HG02938 (cell line): ENCODE results near the gene RAPGEF3.

Experiments
- ATAC-seq: cut with Tn5 transposase; IDR thresholded peaks from one replicate; pipeline ENCODE4 v1.9.1; 2021; ENCODE audit warnings: mild to moderate bottlenecking, moderate library complexity; ENCODE audit not compliant: unreplicated experiment

The RAPGEF3 gene

DNA sequence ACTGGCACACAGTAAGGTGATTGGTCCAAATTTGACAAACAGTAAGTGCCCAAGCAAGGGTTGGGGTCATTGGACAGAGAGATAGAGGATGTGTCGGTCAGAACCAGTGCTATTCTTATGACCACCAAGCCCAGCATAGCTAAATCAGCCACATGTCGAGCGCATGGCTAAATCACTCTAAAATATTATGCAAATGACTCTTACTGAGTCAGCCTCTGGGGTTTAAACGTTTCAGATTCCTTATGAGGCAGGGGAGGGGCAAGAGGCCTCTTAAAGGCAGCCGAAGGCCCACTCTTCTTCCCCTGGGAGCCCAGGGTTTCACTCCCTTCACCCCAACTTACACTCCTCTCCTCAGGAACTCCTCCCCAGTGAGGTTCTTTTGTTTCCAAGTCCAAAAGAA is 32.8 kb downstream of the RAPGEF3 start:
- ATAC-seq, result peak; percentile 90

DNA sequence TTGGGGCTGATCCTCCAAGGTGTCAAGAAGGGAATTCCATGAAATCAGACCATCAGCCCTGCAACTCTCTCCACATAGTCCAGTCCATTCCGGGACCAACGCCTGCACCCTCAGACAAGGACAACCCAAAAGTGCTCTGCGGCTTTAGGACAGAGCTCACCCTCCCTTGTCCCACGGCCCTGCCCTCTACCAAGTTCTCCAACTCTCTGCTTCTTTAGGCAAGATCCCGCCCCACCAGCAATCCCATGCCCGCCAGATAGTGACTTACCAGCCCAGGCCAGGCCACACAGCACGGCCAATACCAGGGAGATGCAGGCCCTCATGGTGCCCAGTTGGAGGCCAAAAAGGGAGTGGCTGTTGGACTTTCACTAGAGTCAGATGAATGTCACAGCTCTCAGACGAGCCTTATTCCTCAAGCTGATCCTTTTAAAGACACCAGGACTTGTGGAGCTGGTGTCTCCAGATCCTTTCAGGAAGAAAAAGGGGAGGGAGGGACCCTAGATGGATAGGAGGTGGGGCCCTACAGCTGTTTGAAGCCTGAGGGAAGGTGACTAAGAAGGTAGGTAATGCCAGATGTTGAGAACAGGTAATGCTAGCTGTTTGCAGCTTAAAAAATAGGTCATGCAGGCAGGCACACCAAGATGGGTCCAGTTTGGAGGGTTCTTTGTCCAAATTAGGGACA is 33.4 kb downstream of the RAPGEF3 start, which contains the start of gene ENDOU:
TSS of gene ENDOU (minus strand) at position 400 of the 682 bp plus-strand sequence. CDS start at position 323, 77 bp downstream.
- ATAC-seq, result no peak

DNA sequence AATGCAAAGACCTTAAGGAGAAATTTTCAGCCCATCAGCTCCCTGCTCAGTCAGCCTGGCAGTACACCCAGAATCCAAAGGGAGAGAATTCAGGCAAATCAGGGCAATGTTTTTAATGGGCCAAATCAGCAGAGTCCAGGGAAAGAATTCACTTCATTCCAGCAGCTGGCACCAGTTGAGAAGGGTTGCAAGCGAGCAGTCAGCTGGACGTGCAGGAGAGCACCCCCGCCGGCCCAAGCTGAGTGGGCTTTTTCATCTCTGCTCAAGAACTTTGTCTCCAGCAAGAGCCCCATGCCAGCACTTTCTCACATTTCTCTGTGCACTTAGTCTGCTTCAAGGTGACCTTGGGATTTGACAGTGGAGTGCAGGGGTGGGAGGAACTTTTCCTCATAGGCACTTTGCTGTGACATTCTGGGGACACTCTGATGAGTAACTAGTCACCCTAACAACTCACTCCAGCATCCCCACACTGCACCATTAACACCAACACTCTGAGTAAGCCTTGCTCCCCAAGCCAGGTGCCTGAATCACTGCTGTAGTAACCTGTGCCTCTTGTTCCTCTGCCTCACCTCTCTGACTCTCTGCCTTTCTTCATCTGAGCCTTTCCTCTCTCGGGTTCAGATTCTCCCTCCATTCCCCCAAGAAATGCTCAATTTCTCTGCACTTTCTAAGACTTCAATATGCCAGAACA is 35.6 kb downstream of the RAPGEF3 start:
- ATAC-seq, result no peak

DNA sequence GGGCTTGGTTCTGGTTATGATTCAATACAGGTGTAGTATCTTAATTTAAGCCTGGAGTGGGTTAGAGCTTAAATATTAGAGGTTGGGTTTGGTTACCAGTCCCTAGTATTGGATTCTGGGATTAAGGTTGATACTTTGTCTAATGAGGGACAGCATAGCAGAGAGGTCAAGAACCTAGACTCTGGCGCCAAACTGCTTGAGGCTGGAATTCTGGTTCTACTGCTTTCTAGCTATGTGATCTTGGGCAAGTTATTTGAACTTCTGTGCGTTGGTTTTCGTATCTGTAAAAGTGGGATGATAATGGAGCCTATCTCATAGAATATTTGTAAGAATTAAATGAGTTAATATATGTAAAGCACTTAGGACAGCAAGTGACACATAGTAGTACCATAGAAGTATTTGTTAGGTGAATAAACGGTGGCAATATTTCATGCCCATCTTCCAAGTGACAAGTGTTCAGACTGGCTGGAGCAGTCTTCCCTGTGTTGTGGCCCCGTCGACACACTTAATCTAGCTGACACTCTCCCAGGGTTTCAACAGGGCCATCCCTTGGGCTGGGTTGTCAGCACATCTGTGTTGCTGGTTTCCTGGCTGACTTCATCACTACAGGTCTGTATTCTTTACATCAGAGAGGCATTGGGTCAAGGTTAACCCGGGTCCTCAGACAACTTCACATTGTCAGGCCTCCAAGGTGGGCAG is 36.4 kb downstream of the RAPGEF3 start:
- ATAC-seq, result no peak

DNA sequence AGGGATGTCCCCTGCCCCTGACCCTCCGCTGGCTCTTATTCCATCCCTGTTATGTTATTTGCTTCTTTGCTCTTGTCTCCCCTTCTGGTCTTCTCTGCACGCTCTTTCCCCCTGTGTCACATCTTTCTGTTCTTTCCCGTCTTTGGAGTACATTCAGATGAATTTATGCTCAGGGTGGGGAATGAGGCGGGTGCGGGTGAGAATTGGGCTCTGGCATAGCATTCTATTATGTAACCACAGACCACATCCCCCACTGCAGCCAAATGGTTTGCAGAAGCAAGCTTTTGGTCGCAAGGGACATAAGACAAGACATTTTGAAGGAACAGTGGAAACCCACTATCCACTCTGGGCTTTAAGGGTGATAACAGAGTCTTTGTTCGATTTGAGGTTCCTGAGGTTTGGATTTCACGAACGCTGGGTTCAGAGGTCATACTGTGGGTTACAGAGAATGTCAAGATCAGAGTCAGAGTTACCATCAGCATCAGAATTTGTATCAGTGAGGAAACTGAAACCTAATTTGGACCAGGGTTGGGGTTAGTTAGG is 37.2 kb downstream of the RAPGEF3 start:
- ATAC-seq, result no peak

DNA sequence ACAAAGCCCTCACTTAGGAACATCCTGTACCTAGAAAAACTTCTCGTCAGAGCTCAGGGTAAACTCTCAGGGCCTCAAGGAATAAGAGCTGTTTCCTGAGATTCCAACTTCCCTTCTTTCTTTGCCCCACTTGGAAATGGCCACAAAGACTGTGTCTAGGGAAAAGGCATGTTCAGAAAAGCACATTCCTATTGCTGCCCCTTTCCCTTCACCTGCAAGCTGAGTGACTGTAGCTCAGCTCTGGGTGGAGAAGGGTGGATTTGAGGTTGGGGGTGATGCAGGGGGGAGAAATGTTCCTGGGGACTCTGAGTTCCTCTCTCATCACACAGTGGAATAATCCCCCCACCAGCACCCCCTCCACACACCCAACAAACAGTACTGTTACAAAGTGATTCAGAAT is 40.1 kb downstream of the RAPGEF3 start:
- ATAC-seq, result no peak

DNA sequence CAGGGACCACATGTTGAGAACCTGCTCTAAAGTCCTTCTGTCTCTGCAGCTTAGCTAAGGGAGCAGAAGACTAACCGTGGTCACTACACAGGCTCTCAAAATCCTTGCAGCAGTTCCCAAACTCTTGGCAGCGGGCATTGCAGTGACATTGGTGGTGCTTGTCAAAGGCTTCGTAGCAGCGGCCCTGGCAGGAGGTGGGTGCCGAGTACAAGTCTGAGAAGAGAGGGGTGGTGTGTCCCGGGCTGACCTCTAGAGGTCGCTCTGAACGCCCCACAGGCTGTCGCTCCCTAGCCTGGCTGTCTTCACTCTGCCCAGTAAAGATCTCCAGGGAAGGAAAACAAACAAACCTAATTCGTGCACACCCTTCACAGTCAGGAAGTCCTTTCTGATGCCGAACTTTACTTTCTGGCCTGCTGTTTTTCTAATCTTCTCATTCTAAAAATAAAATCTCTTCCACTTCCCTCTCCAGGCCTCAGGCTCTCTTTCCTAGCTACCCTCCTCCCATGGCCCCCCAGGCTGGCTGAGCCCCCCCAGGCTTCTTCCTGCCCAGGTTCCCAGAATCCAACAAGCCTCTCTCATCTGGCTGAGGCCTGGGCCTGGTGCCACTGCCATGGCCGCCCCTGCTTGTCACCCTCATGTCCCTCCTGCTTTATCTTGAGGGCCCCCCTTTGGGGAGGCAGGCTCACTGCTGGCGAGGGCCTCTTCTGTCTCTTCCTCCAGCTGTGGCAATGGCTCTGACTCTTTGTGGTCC is 41.1 kb downstream of the RAPGEF3 start:
- peak; percentile 64 for ATAC-seq

DNA sequence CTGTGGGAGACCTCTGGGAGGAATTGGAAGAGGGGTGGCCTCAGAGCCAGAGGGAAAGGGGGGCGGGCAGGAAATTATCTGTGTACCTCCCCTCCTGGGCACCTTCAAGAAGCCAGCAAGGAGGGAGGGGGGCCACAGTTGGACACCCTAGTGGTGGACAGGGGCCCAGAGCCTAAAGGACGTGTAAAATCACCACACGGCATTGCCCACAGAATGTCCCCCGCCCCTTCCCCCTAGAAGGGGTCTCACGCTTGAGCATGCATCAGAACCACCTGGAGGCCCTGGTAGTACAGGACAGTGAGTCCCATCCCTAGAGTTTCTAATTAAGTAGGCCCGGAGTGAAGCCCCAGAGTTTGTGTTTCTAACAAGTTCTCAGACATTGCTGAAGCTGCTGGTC is 41.6 kb downstream of the RAPGEF3 start:
- ATAC-seq, result no peak

DNA sequence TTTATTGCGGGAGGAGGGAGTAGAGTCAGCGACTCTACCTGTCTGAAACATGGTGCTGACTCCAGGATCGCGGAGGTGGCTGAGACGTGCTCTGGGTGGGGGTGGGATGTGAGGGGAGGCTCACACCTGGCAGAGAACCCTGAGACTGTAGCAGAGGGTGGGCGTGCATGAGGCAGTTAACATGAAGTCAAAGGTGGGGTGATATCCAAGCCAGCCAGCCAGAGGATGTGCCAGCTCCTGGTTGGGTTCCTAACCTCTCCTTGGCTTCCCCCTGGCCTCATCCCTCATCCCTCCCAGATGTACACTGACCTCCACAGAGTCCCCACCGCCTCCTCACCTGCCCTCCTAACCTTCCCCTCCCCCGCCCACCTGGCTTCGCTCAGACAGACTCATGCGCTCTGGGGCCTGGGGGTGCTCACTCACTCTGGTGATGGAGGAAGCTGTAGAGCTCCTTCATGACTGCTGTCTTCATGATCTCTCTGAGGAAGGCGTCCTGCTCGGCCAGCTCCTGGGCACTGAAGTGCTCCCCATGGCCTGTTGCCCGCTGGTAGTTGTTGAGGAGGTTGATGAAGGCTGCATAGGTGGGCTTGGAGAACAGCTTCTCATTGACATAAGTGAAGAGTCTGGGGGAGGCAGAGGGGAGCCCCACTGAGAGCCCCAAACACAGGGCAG is 42.7 kb downstream of the RAPGEF3 start:
- no peak for ATAC-seq

DNA sequence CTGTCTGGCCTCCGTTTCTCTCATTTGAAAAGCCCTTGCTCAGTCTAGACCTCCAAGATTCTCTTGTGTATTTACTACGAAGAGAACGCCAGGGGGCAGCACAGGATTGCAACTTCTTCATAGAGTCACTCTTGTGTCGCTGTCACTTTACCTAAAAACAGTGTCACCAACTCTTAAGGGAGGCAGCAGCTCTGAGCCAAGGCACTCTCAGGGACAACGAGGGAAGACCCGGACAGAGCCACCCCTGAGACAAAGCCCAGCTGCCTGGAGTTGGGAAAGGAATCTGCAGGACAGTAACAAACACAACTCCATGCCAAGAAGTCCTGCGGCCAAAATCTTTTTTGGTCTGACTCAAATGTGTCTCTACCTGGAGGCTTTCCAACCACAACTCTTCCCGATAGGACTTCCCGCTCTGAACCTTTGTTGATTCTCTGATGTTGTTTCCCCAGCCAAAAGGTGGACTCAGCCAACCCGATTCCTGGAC is 43.2 kb downstream of the RAPGEF3 start:
- peak; percentile 72 for ATAC-seq

DNA sequence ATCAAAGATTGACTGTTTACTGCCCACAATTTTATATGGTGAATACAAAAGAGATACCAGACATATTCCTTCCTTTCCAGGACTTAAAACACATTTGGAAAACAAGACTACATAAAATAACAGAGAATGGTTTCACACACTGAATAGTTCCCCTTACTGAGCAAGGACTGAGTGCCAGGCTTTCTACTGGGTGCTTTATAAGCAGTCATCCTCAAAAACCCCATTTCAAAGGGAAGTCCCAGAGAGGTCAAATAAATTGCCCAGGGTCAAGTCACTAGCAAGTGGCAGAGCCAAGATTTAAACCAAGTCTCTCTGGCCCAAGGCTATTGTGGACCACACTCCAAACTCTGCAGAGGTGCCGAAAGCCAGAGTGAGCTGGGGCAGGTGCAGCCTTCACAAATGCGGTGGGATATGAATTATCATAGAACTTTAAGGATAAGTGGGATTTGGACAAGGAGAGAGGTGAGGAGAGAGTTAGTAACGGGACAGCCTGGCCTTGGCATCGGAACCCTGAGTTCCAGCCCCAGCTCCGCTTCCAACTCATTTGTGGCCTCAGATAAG is 43.8 kb downstream of the RAPGEF3 start:
- ATAC-seq, result no peak

DNA sequence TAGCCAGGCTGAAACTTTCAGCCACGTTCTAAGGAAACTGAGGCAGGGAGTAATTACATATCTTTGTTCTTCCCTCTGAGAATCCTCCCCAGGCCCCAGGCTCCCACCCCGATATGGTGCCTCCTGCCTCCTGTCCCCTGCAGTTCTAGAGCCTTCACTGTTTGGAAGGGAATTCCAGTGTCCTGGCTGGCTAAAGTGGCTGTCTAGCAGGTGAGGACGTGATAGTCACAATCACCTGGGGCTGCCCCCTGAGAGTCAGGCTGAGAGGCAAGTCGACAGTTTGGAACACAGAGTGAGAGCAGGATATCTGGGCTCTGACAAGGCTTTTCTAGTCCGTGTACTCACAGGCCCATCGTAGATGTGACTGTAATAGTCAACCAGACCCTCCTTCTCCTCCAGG is 46.5 kb downstream of the RAPGEF3 start:
- ATAC-seq, result no peak

DNA sequence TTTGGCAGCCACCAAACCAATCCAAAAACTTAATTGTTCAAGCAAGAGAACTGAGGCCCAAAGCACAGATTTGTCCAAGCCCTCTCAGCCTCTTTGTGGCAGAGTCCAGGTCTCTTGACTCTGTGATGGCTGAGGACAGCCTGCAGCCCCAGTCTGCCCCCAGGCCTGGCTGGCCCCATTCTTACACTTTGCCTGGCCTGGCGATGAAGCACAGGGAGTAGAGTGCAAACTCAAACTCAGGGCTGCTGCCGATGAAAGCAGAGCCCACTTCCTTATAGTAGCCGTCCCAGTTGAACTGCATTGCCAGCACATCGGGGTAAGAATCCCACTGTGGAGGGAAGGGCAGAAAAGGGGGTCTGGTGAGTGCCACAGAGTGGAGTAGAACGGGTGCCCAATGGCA is 47.2 kb downstream of the RAPGEF3 start:
- no peak for ATAC-seq

DNA sequence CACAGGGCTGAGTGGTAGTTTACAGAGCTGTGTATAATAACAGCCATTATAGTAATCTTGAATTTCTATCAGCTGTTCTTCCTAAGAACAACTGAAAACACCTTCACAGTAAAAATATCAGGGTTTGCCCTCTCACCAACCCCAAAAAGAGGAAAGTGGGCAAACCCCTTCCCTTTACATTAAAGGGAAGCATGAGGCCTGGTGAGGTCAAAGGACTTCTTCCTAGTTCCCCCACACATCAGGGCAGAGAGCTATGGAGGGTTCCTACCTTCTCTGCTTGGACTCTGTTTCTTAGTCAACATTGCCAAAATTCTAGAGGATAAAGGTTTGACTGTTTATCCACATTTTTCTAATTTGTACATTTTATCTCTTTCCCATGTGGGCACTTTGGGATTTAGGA is 48.4 kb downstream of the RAPGEF3 start:
- ATAC-seq, result no peak

DNA sequence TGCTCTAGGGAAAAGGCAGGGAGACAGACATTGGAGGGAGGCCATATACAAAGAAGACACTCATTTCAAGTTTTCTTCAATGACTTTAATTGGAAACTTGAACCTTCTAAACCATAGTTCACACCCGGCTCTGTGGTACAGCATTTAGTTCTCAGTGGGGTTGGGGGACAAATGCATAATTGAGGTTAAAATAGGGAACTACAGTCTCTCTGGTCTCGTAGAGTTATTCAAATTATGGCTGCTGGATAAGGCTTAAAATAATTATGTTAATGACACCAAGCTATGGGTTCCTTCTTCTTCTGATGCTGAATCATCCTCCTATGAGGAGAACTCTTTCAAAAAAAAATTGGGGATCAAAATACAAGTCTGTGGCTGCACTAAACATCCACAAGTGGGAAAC is 49.0 kb downstream of the RAPGEF3 start:
- no peak for ATAC-seq

DNA sequence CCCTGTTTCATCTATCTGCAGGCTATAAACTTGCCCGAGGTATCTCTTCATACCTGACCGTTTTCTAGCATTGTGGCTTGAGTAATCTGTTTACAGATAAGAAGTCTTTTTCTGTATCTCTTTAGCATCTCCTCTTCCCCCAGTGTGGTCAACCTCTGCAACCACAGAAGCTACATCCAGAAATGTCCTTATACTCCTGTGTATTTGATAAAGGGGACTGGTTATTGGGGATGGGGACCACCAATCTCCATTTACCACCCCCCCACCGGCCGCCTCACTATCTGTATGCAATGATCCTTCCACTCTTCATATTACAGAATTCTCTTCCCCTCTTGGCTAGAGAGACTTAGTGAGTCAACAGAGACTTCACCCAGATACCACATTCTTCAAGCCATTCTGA is 49.4 kb downstream of the RAPGEF3 start:
- ATAC-seq, result no peak

DNA sequence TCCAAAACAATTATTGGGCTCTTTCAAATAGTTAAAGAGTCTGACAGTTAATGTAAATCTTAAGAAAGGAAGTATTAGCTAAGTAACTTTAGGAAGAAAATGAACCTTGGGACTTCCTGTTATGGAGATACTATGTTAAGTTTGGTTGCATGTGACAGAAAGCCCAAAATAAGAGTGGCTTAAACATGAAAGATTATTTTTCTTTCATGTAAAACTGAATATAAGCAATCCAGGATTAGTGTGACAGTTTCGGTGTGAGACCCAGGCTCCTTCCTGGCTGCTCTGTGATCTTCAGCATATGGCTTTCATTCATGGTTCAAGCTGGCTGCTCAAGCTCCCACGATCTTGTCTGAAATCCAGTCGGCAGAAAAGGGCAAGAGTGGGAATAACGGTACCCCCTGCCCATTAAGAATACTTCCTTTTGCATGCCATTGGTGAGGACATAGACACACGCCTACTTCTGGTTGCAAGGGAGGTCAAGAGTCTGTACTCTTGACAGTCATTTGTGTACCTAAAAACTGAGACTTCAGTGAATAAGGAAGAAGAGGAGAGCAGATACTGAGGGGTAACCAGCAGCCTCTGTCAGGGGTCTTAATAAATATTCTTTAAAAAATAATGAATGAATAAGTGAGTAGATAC is 50.7 kb downstream of the RAPGEF3 start:
- ATAC-seq, result no peak

DNA sequence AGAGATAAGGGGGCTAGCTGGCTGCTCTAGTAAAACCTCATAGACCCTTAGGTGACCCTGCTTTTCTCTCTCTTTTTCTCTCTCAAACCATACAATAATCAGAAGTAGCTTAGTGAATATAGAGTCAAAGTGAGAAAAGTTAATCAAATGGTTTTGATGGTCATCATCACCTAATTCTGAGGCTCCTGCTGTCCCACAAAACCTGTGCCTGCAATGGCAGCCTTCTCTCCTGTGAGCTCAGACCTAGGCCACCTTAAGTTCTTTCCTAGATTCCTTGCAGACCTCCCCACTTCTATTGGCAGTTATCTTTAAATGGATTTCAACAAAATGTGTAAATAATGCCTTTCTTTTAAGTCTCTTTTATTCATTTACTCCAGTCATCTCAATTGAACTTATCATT is 51.3 kb downstream of the RAPGEF3 start:
- no peak for ATAC-seq

DNA sequence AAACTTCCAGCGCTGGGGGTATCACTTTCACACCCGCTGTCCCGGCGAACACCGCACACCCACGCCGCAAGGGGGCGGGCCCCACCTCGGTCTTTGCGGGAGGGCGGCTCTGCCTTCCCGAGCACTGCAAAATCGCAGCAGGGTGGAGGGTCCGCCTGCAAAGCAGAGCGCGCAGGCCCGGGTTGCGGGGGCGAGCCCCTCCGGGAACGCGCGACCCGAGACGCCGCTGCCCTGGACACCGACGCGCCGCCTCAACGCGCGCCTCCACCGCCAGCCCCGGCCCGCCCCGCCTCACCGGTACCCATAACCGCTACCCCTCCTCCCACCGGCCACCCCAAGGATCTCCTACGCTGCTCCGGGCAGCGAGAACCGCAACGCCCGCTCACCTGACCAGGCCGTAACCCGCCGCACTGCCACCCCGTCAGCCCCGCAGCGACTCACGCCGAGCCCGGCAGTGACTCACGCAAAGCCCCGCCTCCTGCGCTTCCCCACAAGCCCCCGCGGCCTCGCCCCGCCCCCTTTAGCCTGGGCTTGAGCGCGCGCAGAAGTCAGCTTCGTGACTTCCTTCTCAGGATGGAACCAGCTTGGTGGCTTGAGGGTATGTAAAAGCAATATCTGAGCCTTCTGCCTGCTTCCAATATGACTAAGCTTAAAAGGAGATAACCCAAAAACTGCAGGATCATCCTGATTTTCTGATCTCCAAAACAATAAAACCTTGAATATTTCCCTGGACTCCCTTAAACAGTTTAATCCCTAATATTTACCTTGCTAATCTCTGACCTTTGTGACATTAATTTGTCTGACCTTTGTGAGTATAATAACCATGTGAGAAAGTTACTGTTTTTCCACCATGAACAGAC is 52.9 kb downstream of the RAPGEF3 start, which contains the start of gene RPAP3:
TSS of gene RPAP3 (minus strand) at position 465 of the 860 bp plus-strand sequence. CDS start 3,190 bp downstream, outside the sequence.
- ATAC-seq, result peak; percentile 67
